Small intestine (tissue), 7 donors: ENCODE results near the gene ELF1. TPM values are rescaled to one million over a fixed set of nuclear protein-coding genes. Genes with fewer than 3 reads are reported as not detected.
A peak's percentile ranks its signal among the peaks of the same experiment; 100 is the strongest.

Experiments used
- DNase-seq, 2 donors: peaks; one replicate each; pipeline versions ENCODE4 v3.0.0 to v3.0.0-alpha.2; 2013
- FAIRE-seq: peaks from 2 replicates; lab custom pipeline; 2012; peaks lifted over from hg19 to GRCh38; lab: Jason Lieb, UNC
- H3K27ac ChIP-seq, 3 donors: one replicate each; pipeline ENCODE4 v1.5.1; 2013; ENCODE audit warnings: low read length in 2 of 3, mild to moderate bottlenecking in 2 of 3, control low read depth in 1 of 3, inconsistent platforms in 1 of 3, low read depth in 1 of 3, moderate library complexity in 1 of 3
- H3K27me3 ChIP-seq, 3 donors: one replicate each; pipeline ENCODE4 v1.6.1; 2013; ENCODE audit warnings: low read length in 3 of 3, inconsistent platforms in 1 of 3; ENCODE audit not compliant: control insufficient read depth in 3 of 3, insufficient read depth in 3 of 3
- H3K36me3 ChIP-seq, 3 donors: one replicate each; pipeline ENCODE4 v1.6.1; 2013; ENCODE audit warnings: low read length in 3 of 3, inconsistent platforms in 1 of 3, low read depth in 1 of 3, mild to moderate bottlenecking in 1 of 3, moderate library complexity in 1 of 3; ENCODE audit not compliant: control insufficient read depth in 3 of 3, insufficient read depth in 2 of 3
- H3K4me1 ChIP-seq, 3 donors: one replicate each; pipeline ENCODE4 v1.6.1; 2013; ENCODE audit warnings: low read length in 2 of 3, inconsistent platforms in 1 of 3, low read depth in 1 of 3, mild to moderate bottlenecking in 1 of 3, moderate library complexity in 1 of 3; ENCODE audit not compliant: control insufficient read depth in 3 of 3, insufficient read depth in 2 of 3
- H3K4me3 ChIP-seq, 3 donors: one replicate each; pipeline ENCODE4 v1.5.1; 2013; ENCODE audit warnings: low read length in 3 of 3, control low read depth in 1 of 3, inconsistent platforms in 1 of 3, low read depth in 1 of 3, mild to moderate bottlenecking in 1 of 3, moderate library complexity in 1 of 3
- H3K9me3 ChIP-seq, 2 donors: one replicate each; pipeline ENCODE4 v1.6.1; 2013; ENCODE audit warnings: low read depth in 1 of 2, low read length in 1 of 2; ENCODE audit not compliant: control insufficient read depth in 2 of 2, insufficient read depth in 1 of 2
- WGBS, 3 donors: extraction: QIAGEN DNeasy Blood & Tissue Kit; methylation state at CpG; one replicate each; pipeline ENCODE4 v1.1.7; 2013; 5-methylcytosine and 5-hydroxymethylcytosine counted together
- polyA plus RNA-seq, 4 donors: library from polyadenylated mRNA; stranded (reverse) in 3 of 4; unstranded in 1 of 4; fragments of 200-250 nt in 3 of 4; fragments of 120-200 nt in 1 of 4; gene quantifications; one replicate each; pipeline versions ENCODE4 v1.2.1 to v1.2.3, GENCODE V29; 2013
- donor health status: healthy with polysubstance abuse.
- donor health status: control.
- donor health status: control.
- donor health status: Bipolar disorder and iron deficiency.
- donor health status: healthy.

ELF1 gene
- polyA plus RNA-seq, 4 donors = 34.3 to 91.3 (median 39.4) TPM

DNA sequence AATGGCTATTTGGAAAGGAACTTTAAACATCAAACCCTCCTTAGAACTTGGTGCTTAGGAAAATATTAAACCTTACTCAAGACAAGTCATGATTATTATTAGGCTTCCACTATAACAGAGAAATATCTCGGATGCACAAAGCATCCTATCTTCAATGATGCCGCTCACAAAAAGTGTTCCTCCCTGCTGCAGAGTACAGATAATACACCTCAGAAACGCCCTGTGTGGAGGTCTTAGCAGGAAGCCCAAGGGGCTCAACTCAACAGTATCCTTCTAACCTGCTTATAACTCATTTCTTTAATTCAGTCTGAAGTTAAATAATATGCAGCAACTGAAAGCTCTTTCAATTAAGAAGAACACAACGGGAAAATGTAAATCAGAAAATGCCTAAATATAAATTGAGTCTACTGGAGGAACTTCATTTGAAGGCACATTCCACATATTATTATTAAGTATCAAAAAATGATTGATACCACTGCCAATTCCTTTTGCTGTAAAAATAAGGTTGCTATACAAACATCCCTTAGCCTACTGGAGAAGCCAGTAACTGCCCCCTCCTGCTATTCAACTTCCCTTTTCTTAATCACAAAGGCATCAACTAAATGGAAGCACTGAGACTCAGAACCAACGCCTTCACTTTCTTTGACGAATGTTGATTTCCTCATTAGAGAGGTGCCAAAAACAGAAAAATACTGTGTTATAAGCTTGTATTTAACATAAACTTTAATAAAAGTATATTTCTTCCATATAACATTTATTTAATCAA lies 12.0 kb downstream of the ELF1 start:
- peaks cover 0 to 8% (median 0%) of the 10 kb centered on the region in 3 donors for H3K36me3 ChIP-seq
- H3K4me3 ChIP-seq = no peak overlapping the region
- FAIRE-seq = no peak
- peak overlapping the region in 2 of 3 donors; percentile 20 to 31 for H3K27ac ChIP-seq
- WGBS, 3 donors = 35 to 51% (median 41%) methylated on average over 6 of the region's 6 CpGs
- H3K9me3 ChIP-seq = no peaks in the 10 kb centered on the region
- DNase-seq = no peak
- H3K27me3 ChIP-seq = no peaks in the 10 kb centered on the region
- H3K4me1 ChIP-seq = peaks cover 8 to 63% (median 12%) of the 10 kb centered on the region in 3 donors

GRCh38 chr13:41006306-41006705 lies 12.8 kb downstream of the ELF1 start:
- Histone ChIP-seq H3K27me3 (no peaks in the 10 kb centered on the region), H3K36me3 (peaks cover 0 to under 1% (median 0%) of the 10 kb centered on the region in 3 donors), H3K4me3 (no peak overlapping the region), H3K4me1 (peaks cover 12 to 61% (median 16%) of the 10 kb centered on the region in 3 donors), H3K27ac (peak overlapping the region; percentile 18 to 75 (median 67)), H3K9me3 (no peaks in the 10 kb centered on the region)
- DNase-seq = no peak
- WGBS, 3 donors = 2 to 29% (median 2%) methylated on average over 3 of the region's 3 CpGs
- FAIRE-seq = no peak

GRCh38 chr13:41005704-41006103 lies 13.4 kb downstream of the ELF1 start:
- FAIRE-seq = peak; percentile 71
- H3K27ac ChIP-seq = peak overlapping the region; percentile 41 to 73 (median 67)

GRCh38 chr13:41004875-41005693 lies 14.0 kb downstream of the ELF1 start:
- FAIRE-seq (peak; percentile 19), DNase-seq (peak in 1 of 2 donors; percentile 58)
- H3K36me3 ChIP-seq = peaks cover 0 to 2% (median 0%) of the 10 kb centered on the region in 3 donors
- 7 to 16% (median 7%) methylated on average over 4 of the region's 4 CpGs for WGBS, 3 donors
- peaks cover 11 to 61% (median 18%) of the 10 kb centered on the region in 3 donors for H3K4me1 ChIP-seq
- H3K27me3 ChIP-seq = no peaks in the 10 kb centered on the region
- H3K4me3 ChIP-seq = no peak overlapping the region
- H3K27ac ChIP-seq = peak overlapping the region; percentile 41 to 83 (median 67)
- H3K9me3 ChIP-seq = no peaks in the 10 kb centered on the region

More at GRCh38 chr13:41005704-41006103, 13.4 kb downstream of the ELF1 start:
- Histone ChIP-seq H3K4me1 (peaks cover 12 to 61% (median 18%) of the 10 kb centered on the region in 3 donors), H3K9me3 (no peaks in the 10 kb centered on the region), H3K27me3 (no peaks in the 10 kb centered on the region), H3K36me3 (no peaks in the 10 kb centered on the region), H3K4me3 (no peak overlapping the region)
- peak; percentile 73 to 84 for DNase-seq

DNA sequence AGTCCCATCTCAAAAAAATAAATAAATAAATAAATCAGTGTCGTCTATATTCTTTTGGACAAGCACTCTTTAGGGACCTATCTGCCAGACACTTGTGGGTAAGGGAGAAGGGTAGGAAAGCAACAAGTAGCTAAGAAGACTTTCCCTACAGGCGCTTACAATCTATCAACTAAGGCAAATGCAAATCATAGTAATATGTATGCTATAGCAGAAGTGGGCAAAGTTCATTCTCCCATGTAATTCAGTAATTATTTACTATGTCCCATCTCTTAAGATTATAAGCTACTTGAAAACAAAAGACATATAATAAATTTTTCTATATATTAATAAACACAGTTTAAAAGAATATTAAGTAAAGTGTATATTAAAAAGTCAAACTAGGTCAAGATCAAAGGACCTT lies 16.5 kb downstream of the ELF1 start:
- H3K36me3 ChIP-seq = peaks cover 0 to 8% (median 3%) of the 10 kb centered on the region in 3 donors
- H3K9me3 ChIP-seq = no peaks in the 10 kb centered on the region
- peak overlapping the region in 1 of 3 donors; percentile 51 for H3K27ac ChIP-seq
- WGBS, 3 donors = 19 to 44% (median 40%) methylated on average over 2 of the region's 2 CpGs
- H3K27me3 ChIP-seq = no peaks in the 10 kb centered on the region
- H3K4me1 ChIP-seq = peaks cover 8 to 61% (median 15%) of the 10 kb centered on the region in 3 donors
- no peak overlapping the region for H3K4me3 ChIP-seq
- peak; percentile 58 to 64 for DNase-seq
- FAIRE-seq = peak; percentile 76

DNA sequence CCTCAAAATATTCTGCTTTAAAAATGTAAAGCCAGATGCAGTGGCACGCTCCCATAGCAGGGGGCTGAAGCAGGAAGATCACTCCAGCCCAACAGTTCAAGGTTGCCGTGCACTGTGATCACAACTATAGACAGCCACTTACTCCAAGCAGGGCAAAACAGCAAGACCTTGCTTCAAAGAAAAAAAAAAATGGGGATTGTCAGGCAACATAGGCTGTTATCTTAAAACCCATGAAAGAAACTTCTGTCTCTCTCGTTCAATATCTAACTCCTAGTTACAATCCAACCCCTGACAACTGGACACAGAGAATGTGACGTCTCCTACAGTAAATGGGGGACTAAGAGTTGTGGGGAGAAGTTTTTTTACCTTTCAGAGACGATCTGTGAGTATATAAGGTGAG lies 17.4 kb downstream of the ELF1 start:
- H3K36me3 ChIP-seq = peaks cover 2 to 11% (median 5%) of the 10 kb centered on the region in 3 donors
- H3K27ac ChIP-seq = peak overlapping the region; percentile 8 to 30 (median 29)
- DNase-seq (no peak), FAIRE-seq (no peak)
- peaks cover 6 to 57% (median 15%) of the 10 kb centered on the region in 3 donors for H3K4me1 ChIP-seq
- WGBS, 3 donors = 29 to 58% (median 44%) methylated on average over 5 of the region's 5 CpGs
- H3K4me3 ChIP-seq = no peak overlapping the region
- no peaks in the 10 kb centered on the region for H3K9me3 ChIP-seq
- no peaks in the 10 kb centered on the region for H3K27me3 ChIP-seq

- 33 to 62% (median 51%) methylated on average over 3 of the region's 3 CpGs for WGBS, 3 donors
- FAIRE-seq (no peak), DNase-seq (no peak)
- Histone ChIP-seq H3K9me3 (no peaks in the 10 kb centered on the region), H3K27ac (peak overlapping the region in 1 of 3 donors; percentile 41), H3K27me3 (no peaks in the 10 kb centered on the region), H3K4me3 (no peak overlapping the region), H3K4me1 (peaks cover 12 to 60% (median 17%) of the 10 kb centered on the region in 3 donors), H3K36me3 (peaks cover 2 to 11% (median 5%) of the 10 kb centered on the region in 3 donors)
Observed at GRCh38 chr13:40999416-40999815, 19.7 kb downstream of the ELF1 start.

DNA sequence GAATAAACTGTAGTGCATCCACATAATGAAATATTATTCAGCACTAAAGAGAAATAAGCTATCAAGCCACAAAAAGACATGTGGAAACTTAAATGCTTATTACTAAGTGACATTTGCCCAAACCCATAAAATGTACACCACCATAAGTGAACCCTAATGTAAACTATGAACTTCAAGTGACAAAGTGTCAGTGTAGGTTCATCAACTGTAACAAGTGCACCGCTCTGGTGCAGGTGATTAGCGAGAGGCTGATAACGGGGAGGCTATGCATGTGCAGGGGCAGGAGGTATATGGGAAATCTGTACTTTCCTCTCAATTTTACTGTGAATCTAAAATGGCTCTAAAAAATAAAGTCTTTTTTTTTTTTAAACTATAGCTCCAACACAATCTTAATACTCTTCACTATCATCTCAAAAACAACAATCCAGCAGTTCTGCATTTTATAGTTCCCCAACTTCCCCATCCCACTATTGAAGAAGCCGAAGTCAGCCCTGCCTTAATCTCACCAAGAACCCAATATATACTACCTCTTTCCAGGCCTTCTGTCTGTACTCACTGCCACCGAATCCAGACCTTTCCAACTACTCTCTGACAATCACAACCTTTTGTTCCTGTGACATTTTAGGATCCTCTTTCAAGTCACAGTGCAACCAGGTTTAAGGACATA lies 22.6 kb downstream of the ELF1 start:
- H3K4me1 ChIP-seq = peaks cover 10 to 55% (median 21%) of the 10 kb centered on the region in 3 donors

More for the DNA sequence above, 22.6 kb downstream of the ELF1 start:
- FAIRE-seq (no peak), DNase-seq (no peak)
- Histone ChIP-seq H3K27ac (peak overlapping the region in 2 of 3 donors; percentile 11 to 63), H3K36me3 (peaks cover 2 to 16% (median 5%) of the 10 kb centered on the region in 3 donors), H3K27me3 (no peaks in the 10 kb centered on the region), H3K4me3 (no peak overlapping the region), H3K9me3 (no peaks in the 10 kb centered on the region)
- WGBS, 3 donors = 57 to 66% (median 58%) methylated on average over 5 of the region's 5 CpGs
